DOHH2 (cell line): ENCODE measurements around the gene OR2A7.
"Not testable (repeated sequence)": the region's sequence is repeated elsewhere in the genome, so short reads cannot be mapped to it uniquely, and the experiment has no call there.

Experiments
- H3F3A ChIP-seq: fragments of 200-600 bp; sonication (generic), shearing (Covaris generic); 2 replicates; pipeline ENCODE4 v1.6.0; 2016; ENCODE audit warnings: antibody characterized with exemption, mild to moderate bottlenecking; ENCODE audit not compliant: control insufficient read depth, insufficient read depth
- H3K27ac ChIP-seq: fragments of 200-600 bp; sonication (generic); 2 replicates; pipeline ENCODE4 v1.5.1; 2014; ENCODE audit warnings: low read depth, mild to moderate bottlenecking, low read length, moderate library complexity
- H3K27me3 ChIP-seq: fragments of 200-600 bp; sonication (generic); 2 replicates; pipeline ENCODE4 v1.6.1; 2014; ENCODE audit warnings: mild to moderate bottlenecking, low read length, mixed read lengths; ENCODE audit not compliant: control insufficient read depth
- H3K36me3 ChIP-seq: fragments of 200-600 bp; sonication (generic); 2 replicates; pipeline ENCODE4 v1.6.1; 2014; ENCODE audit warnings: mild to moderate bottlenecking, low read length, moderate library complexity, mixed read lengths; ENCODE audit not compliant: control insufficient read depth
- H3K4me1 ChIP-seq: fragments of 200-600 bp; sonication (generic); 2 replicates; pipeline ENCODE4 v1.6.1; 2014; ENCODE audit warnings: mild to moderate bottlenecking, low read length, mixed read lengths; ENCODE audit not compliant: control insufficient read depth
- H3K4me2 ChIP-seq: fragments of 200-600 bp; sonication (generic); 2 replicates; pipeline ENCODE4 v1.6.0; 2014; ENCODE audit warnings: mild to moderate bottlenecking, low read length, moderate library complexity
- H3K4me3 ChIP-seq: fragments of 200-600 bp; sonication (generic); 2 replicates; pipeline ENCODE4 v1.5.1; 2014; ENCODE audit warnings: mild to moderate bottlenecking, low read length, mixed read lengths
- H3K79me2 ChIP-seq: fragments of 200-600 bp; sonication (generic); 2 replicates; pipeline ENCODE4 v1.6.1; 2014; ENCODE audit warnings: mild to moderate bottlenecking, low read length, mixed read lengths; ENCODE audit not compliant: control insufficient read depth
- H3K9me2 ChIP-seq: fragments of 200-600 bp; sonication (generic); replicated peaks from 2 replicates; pipeline ENCODE4 v1.6.1; 2014; ENCODE audit warnings: mild to moderate bottlenecking, low read length, mixed read lengths; ENCODE audit not compliant: control insufficient read depth
- H3K9me3 ChIP-seq: fragments of 200-600 bp; sonication (generic); 2 replicates; pipeline ENCODE4 v1.6.1; 2014; ENCODE audit warnings: antibody characterized with exemption, low read length, mixed read lengths; ENCODE audit not compliant: control insufficient read depth, insufficient read depth
- H4K20me1 ChIP-seq: fragments of 200-600 bp; sonication (generic); 2 replicates; pipeline ENCODE4 v1.6.0; 2014; ENCODE audit warnings: low read depth, mild to moderate bottlenecking, antibody characterized with exemption, low read length, moderate library complexity; ENCODE audit not compliant: control insufficient read depth, insufficient read depth

OR2A7 gene

DNA sequence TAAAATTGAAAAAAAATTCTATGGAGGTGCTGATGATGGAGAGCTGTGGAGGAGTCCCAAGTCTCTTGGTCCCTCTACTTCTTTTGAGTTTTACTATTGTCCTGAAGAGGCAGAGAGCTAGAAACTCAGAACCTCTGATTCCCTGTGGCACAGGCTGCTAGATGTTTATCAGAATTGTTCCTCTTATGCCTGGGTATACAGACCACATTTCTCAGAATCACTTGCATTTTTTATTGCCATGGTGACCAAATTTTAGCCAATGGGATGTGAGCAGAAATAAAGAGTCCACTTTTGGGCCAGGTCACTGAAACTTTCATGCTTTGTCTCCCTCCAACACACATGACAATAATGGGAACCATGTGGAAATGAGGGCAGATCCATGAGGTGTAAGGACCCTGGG, 40.9 kb downstream of the OR2A7 start:
- not testable (repeated sequence) for H4K20me1 ChIP-seq, H3F3A ChIP-seq, H3K9me3 ChIP-seq, H3K4me3 ChIP-seq, H3K79me2 ChIP-seq, H3K4me2 ChIP-seq, H3K4me1 ChIP-seq, H3K9me2 ChIP-seq, H3K36me3 ChIP-seq, H3K27me3 ChIP-seq, H3K27ac ChIP-seq

DNA sequence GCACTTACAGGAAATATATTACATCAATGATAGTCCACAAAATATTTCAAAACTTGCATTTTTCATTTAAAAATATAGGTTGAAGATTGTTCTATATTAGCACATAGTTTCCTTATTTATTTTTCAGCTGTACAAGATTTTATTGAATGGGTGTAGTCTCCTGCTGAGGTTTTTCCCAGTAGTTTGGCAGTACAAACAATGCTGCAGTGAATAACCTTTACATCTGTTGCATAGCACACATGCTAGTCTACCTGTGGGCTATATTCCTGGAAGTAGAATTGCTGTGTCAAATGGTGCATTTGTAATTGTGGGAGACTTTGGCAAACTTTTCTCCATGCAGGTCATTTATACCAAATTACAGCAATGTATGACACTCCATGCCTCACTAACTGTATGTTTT, 44.1 kb downstream of the OR2A7 start:
- not testable (repeated sequence) for H3K36me3 ChIP-seq, H3K9me3 ChIP-seq, H3K4me2 ChIP-seq, H3K4me1 ChIP-seq, H3K9me2 ChIP-seq, H3K4me3 ChIP-seq, H4K20me1 ChIP-seq, H3F3A ChIP-seq, H3K27ac ChIP-seq, H3K27me3 ChIP-seq, H3K79me2 ChIP-seq

- H3K9me3 ChIP-seq, H3K4me1 ChIP-seq, H3K36me3 ChIP-seq, H3K27me3 ChIP-seq, H4K20me1 ChIP-seq, H3K27ac ChIP-seq, H3F3A ChIP-seq, H3K79me2 ChIP-seq, H3K4me3 ChIP-seq, H3K4me2 ChIP-seq, H3K9me2 ChIP-seq: not testable (repeated sequence)
Observed at GRCh38 chr7:144219149-144219548, 45.4 kb downstream of the OR2A7 start.

GRCh38 chr7:144218581-144218980, 46.0 kb downstream of the OR2A7 start:
- H3K27me3 ChIP-seq, H3K4me1 ChIP-seq, H4K20me1 ChIP-seq: not testable (repeated sequence)

GRCh38 chr7:144217200-144217599, 47.4 kb downstream of the OR2A7 start:
- not testable (repeated sequence) for H3K79me2 ChIP-seq, H3F3A ChIP-seq, H4K20me1 ChIP-seq, H3K36me3 ChIP-seq, H3K27ac ChIP-seq, H3K9me3 ChIP-seq, H3K27me3 ChIP-seq, H3K9me2 ChIP-seq, H3K4me2 ChIP-seq, H3K4me1 ChIP-seq, H3K4me3 ChIP-seq

More at GRCh38 chr7:144218581-144218980, 46.0 kb downstream of the OR2A7 start:
- not testable (repeated sequence) for H3K4me3 ChIP-seq, H3K36me3 ChIP-seq, H3K9me2 ChIP-seq, H3K27ac ChIP-seq, H3K4me2 ChIP-seq, H3K9me3 ChIP-seq, H3K79me2 ChIP-seq, H3F3A ChIP-seq
